AG10803 (cell line): ENCODE measurements around the gene DHFR2.
A peak's percentile ranks its signal among the peaks of the same experiment; 100 is the strongest.
"Not testable (repeated sequence)": the region's sequence is repeated elsewhere in the genome, so short reads cannot be mapped to it uniquely, and the experiment has no call there.

Experiments
- DNase-seq: peaks from one replicate; pipeline ENCODE4 v3.0.0; 2010; ENCODE audit warnings: low read depth
- H3K4me3 ChIP-seq: 2 replicates; pipeline ENCODE4 v1.5.1; 2011; ENCODE audit warnings: mild to moderate bottlenecking, low read length, control low read depth
- TF ChIP-seq, protein P1 (sequence below): conservative IDR thresholded peaks from 2 replicates; pipeline ENCODE4 v1.5.1; 2011; ENCODE audit warnings: mild to moderate bottlenecking, low read length, control low read depth, inconsistent platforms

The DHFR2 gene

DNA sequence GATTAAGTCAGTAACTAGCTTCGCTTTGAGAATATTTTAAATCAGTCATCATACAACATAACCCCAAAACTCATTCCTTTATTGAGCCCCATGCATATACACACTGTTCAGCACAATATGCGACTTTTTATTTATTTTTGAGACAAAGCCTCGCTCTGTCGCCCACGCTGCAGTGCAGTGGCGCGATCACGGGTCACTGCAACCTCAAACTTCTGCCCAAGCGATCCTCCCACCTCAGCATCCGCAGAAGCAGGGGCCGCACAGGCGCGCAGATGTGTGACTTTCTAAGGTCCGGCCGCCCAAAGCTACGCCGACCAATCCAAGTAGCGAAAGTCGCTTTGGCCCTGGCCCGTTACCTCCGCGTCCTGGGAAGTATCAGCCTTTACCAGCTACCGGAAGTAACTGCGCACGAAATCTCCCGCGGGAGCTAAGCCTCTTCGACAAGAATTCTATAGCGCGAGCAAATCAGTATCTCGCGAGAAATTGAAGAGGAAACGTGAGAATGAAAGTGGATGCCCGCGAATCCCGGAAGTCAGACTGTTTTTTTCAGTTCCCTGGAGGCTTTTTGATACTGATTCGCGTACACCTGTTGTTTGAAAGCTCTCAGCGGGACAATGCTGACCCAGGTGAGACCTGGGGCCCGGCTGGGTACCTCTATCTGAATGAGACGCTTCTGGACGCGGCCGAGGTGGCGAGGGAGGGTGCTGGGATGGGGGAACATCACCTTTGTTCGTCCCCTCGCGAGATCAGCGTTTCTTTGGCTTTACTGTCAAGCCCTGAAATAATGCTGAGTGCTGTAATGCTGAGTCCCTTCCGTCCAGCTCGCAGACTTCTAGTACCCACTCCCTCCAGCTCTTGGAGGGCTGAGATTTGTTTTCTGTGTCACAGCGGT lies at the start of gene DHFR2, which contains the start of gene NSUN3:
TSS of gene DHFR2 (minus strand) at position 404 of the 892 bp plus-strand sequence. CDS start 1,405 bp downstream, outside the sequence.
TSS of gene NSUN3 (plus strand) at position 549 of the 892 bp plus-strand sequence. CDS start at position 615, 66 bp downstream.
- TF ChIP-seq, protein P1, sequence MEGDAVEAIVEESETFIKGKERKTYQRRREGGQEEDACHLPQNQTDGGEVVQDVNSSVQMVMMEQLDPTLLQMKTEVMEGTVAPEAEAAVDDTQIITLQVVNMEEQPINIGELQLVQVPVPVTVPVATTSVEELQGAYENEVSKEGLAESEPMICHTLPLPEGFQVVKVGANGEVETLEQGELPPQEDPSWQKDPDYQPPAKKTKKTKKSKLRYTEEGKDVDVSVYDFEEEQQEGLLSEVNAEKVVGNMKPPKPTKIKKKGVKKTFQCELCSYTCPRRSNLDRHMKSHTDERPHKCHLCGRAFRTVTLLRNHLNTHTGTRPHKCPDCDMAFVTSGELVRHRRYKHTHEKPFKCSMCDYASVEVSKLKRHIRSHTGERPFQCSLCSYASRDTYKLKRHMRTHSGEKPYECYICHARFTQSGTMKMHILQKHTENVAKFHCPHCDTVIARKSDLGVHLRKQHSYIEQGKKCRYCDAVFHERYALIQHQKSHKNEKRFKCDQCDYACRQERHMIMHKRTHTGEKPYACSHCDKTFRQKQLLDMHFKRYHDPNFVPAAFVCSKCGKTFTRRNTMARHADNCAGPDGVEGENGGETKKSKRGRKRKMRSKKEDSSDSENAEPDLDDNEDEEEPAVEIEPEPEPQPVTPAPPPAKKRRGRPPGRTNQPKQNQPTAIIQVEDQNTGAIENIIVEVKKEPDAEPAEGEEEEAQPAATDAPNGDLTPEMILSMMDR, result no peak
- H3K4me3 ChIP-seq, result peak within 1 kb of the TSS; percentile 87
- DNase-seq, result peak; percentile 98

DNA sequence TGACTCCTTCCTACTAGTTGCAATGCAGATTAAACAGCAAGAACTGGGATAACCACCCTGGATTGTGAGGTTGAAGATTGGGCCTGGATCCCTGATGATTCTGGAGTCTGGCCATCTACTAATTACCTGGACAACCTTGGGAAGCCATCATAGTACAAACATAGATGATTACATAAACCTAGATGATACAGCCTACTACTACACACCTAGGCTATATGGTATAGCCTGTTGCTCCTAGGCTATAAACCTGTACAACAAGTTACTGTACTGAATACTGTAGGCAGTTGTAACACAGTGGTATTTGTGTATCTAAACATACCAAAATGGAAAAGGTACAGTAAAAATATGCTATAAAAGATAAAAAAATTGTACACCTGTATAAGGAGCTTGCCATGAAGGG lies 48.1 kb upstream of the DHFR2 start:
- H3K4me3 ChIP-seq, result no peak overlapping the region
- TF ChIP-seq, protein P1, result no peak
- DNase-seq, result no peak

DNA sequence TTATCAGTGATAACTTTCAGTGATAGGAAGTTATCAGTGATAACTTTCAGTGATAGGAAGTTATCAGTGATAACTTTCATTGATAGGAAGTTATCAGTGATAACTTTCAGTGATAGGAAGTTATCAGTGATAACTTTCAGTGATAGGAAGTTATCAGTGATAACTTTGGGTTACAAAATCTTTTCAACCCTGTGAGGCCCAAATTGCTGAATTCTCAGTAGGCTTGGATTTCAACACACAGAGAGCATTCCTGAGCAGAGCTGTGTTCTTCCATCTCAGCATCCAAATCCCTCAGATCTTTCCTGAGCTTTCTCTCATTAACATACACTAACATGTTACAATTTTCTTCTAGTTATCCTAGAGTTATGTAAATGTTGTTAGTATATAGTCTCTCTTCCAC lies 47.5 kb upstream of the DHFR2 start:
- peak; percentile 4 for DNase-seq

DNA sequence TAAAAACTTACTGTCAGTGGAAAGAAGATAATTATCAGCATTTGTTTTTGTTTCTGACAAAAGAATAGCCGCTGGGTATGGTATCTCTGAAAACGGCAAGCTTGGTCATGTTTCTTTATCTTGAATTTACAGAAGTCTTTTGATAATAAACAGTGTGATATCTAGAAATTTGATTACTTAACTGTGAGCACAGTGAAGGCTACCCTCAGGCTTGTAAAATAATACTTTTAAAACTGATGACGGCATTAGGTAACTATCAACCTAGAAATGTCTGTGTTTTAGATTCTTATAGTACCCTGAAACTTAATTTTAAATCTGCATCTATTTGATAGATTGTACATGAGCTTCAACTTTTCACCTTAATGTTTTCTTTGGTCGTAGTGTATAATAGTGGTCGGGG lies 43.6 kb upstream of the DHFR2 start:
- TF ChIP-seq, protein P1, result no peak
- H3K4me3 ChIP-seq, result no peak overlapping the region
- DNase-seq, result no peak

More for the DNA sequence above, 47.5 kb upstream of the DHFR2 start:
- not testable (repeated sequence) for H3K4me3 ChIP-seq

DNA sequence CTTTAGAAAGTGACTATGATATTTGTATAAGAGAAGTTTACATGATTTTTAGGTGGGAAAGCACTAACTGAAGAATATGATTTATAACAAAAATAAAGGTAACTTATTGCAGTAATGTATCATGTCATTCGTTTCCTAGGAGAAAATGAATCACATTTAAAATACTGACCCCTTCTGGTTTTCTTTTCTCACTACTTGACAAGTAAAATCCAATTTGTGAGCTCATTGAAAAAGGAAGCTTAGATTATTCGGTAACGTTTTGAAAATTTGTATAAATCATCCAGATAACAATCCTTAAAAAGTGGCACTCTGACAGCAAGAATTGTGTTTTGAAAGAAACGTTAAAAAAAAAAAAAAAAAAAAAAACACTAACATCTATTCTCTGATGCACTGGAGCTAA lies 39.1 kb upstream of the DHFR2 start:
- TF ChIP-seq, protein P1, result 0 out of 2 replicates have a peak, but pooled peaks have one; percentile 12
- DNase-seq, result peak; percentile 3
- H3K4me3 ChIP-seq, result no peak overlapping the region

DNA sequence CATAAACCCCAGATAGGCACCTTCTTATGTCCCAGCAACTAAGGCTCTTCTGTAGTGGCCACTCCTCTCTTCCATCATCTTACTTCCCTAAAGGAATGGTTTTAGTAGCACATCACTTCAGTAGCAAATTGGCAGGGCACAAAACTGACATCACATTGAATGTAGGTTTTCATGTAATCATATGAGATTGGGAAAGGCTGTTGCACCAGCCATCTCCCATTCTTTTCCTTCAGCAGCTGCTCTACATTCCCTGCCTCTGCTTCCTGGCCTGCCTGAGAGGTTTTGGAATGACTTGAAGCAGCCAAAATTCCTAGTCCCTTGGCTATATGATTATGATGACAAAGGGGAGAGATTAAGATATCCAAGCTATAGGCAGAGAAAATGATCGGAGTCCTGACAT lies 36.6 kb upstream of the DHFR2 start:
- DNase-seq, result peak; percentile 22
- TF ChIP-seq, protein P1, result no peak
- no peak overlapping the region for H3K4me3 ChIP-seq

DNA sequence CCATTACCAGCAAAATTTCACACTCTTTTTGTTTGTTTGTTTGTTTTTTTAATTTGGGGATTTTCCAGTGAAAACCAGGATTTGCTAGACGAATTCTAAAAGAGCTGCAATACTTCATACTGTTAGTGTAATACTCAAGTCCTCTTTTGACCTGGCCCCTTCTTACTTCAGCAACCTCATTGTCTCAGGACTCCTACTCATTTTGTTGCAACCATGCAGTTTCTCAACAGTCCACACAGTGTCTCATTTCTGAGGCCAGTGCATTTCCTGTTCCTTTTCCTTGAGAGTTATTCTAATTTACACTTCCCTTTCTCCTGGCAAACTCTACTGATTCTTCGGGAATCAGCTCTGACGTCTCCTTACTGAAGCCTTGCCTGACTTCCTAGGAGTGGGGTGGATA lies 35.7 kb upstream of the DHFR2 start:
- no peak overlapping the region for H3K4me3 ChIP-seq
- TF ChIP-seq, protein P1, result no peak
- DNase-seq, result peak; percentile 7
